H1 (cell line): ENCODE results near the gene TMEM253.

Experiments used
- CHD2 ChIP-seq: IDR thresholded peaks from 2 replicates; pipeline ENCODE4 v1.6.1; 2012; ENCODE audit warnings: low read length, improper control_type of control experiment
- CREB1 ChIP-seq: IDR thresholded peaks from 2 replicates; pipeline ENCODE4 v1.6.1; 2012; ENCODE audit warnings: inconsistent platforms
- EP300 ChIP-seq, 2 experiments: IDR thresholded peaks; 1 replicate in 1 of 2; 2 replicates in 1 of 2; pipeline ENCODE4 v1.6.1; 2011 to 2012; ENCODE audit warnings: low read depth in 2 of 2, low read length in 2 of 2, mild to moderate bottlenecking in 2 of 2, borderline replicate concordance in 1 of 2, inconsistent platforms in 1 of 2, moderate library complexity in 1 of 2
- JUN ChIP-seq: IDR thresholded peaks from 2 replicates; pipeline ENCODE4 v1.6.1; 2011; ENCODE audit warnings: low read depth, mild to moderate bottlenecking, improper control_type of control experiment, low read length
- MAFK ChIP-seq: IDR thresholded peaks from 2 replicates; pipeline ENCODE4 v1.6.1; 2012; ENCODE audit warnings: low read depth, mild to moderate bottlenecking, improper control_type of control experiment, low read length
- NRF1 ChIP-seq: IDR thresholded peaks from 2 replicates; pipeline ENCODE4 v1.6.1; 2011; ENCODE audit warnings: mild to moderate bottlenecking, low read depth, low read length, improper control_type of control experiment
- POLR2AphosphoS5 ChIP-seq: IDR thresholded peaks from 2 replicates; pipeline ENCODE4 v1.6.1; 2011; ENCODE audit warnings: low read depth, low read length
- RAD21 ChIP-seq, 2 experiments: IDR thresholded peaks in 1 of 2; conservative IDR thresholded peaks in 1 of 2; 2 replicates each; pipeline ENCODE4 v1.6.1; 2011; ENCODE audit warnings: low read depth in 2 of 2, low read length in 2 of 2, improper control_type of control experiment in 1 of 2, inconsistent platforms in 1 of 2, mild to moderate bottlenecking in 1 of 2, moderate library complexity in 1 of 2
- SP1 ChIP-seq: IDR thresholded peaks from 2 replicates; pipeline ENCODE4 v1.6.1; 2011; ENCODE audit warnings: low read depth, low read length
- TAF1 ChIP-seq: IDR thresholded peaks from 2 replicates; pipeline ENCODE4 v1.6.1; 2011; ENCODE audit warnings: mild to moderate bottlenecking, low read depth, low read length
- TF ChIP-seq, protein P1 (sequence below), 3 experiments: IDR thresholded peaks; 1 replicate in 2 of 3; 2 replicates in 1 of 3; pipeline versions ENCODE4 v1.5.1 to v1.6.1; 2011; ENCODE audit warnings: low read length in 3 of 3, mild to moderate bottlenecking in 3 of 3, inconsistent platforms in 2 of 3, low read depth in 1 of 3, moderate library complexity in 1 of 3; ENCODE audit not compliant: insufficient read depth in 1 of 3; ENCODE audit errors: control extremely low read depth in 1 of 3

DNA sequence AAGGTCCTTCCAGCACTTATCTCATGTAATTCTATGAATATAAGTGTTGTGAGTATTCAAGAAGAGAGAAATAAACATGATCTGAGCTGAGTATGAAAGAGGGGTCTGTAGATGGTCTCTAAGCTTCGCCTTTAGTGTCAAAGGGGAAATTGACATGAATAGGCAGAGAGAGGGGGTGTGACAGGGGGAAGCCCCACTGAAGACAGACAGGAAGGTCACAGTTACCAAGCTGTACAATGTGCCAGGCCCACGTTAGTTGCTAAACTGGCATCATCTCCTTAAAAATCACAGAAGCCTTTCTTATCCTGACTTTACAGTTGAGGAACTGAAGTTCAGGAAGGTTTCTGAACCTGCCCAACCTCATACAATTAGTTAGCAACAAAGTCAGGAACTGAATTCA, 23.2 kb upstream of the TMEM253 start:
- TF ChIP-seq RAD21 (IDR thresholded peaks at IDR 0.05 in 1 of 2, conservative IDR thresholded peaks at IDR 0.05 in 1 of 2; ENCODE audit: low read depth in 2 of 2, low read length in 2 of 2): no peak
- TF ChIP-seq, protein P1, sequence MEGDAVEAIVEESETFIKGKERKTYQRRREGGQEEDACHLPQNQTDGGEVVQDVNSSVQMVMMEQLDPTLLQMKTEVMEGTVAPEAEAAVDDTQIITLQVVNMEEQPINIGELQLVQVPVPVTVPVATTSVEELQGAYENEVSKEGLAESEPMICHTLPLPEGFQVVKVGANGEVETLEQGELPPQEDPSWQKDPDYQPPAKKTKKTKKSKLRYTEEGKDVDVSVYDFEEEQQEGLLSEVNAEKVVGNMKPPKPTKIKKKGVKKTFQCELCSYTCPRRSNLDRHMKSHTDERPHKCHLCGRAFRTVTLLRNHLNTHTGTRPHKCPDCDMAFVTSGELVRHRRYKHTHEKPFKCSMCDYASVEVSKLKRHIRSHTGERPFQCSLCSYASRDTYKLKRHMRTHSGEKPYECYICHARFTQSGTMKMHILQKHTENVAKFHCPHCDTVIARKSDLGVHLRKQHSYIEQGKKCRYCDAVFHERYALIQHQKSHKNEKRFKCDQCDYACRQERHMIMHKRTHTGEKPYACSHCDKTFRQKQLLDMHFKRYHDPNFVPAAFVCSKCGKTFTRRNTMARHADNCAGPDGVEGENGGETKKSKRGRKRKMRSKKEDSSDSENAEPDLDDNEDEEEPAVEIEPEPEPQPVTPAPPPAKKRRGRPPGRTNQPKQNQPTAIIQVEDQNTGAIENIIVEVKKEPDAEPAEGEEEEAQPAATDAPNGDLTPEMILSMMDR (IDR thresholded peaks at IDR 0.05; ENCODE audit: control extremely low read depth in 1 of 3, insufficient read depth in 1 of 3, low read depth in 1 of 3, low read length in 3 of 3): no peak
- TF ChIP-seq TAF1: no peak
- TF ChIP-seq SP1: no peak
- no peak for TF ChIP-seq EP300 (IDR thresholded peaks at IDR 0.05; ENCODE audit: borderline replicate concordance in 1 of 2, low read depth in 2 of 2, low read length in 2 of 2)
- no peak for TF ChIP-seq MAFK
- no peak for TF ChIP-seq CREB1
- TF ChIP-seq JUN: no peak
- TF ChIP-seq POLR2AphosphoS5: no peak
- TF ChIP-seq CHD2: no peak
- no peak for TF ChIP-seq NRF1
